HEK293T (cell line): ENCODE results near the gene MXRA7.

Source experiments
- CTCF ChIA-PET: fragments of 350-600 bp; formaldehyde crosslinking; extraction: SDS; loops from one replicate; lab custom pipeline; 2021; ENCODE audit warnings: antibody characterized with exemption, inconsistent platforms; lab: Yijun Ruan, JAX
- POLR2A ChIA-PET: fragments of 350-600 bp; formaldehyde crosslinking; extraction: SDS; loops from one replicate; lab custom pipeline; 2020; ENCODE audit warnings: antibody characterized with exemption, inconsistent platforms; lab: Yijun Ruan, JAX
- DNase-seq: peaks from one replicate; pipeline ENCODE4 v3.0.0; 2012; ENCODE audit warnings: mixed read lengths; ENCODE audit errors: extremely low spot score
- ARNT ChIP-seq: fragments of 450-650 bp; IDR thresholded peaks from 2 replicates; pipeline ENCODE4 v1.6.1; 2017; ENCODE audit warnings: mild to moderate bottlenecking
- CTBP1 ChIP-seq: fragments of 450-650 bp; IDR thresholded peaks from 2 replicates; pipeline ENCODE4 v1.6.1; 2016; ENCODE audit warnings: borderline replicate concordance
- ELF4 ChIP-seq: fragments of 450-650 bp; IDR thresholded peaks from 2 replicates; pipeline ENCODE4 v1.6.1; 2017; ENCODE audit warnings: antibody characterized with exemption
- FOXA1 ChIP-seq: fragments of 450-650 bp; IDR thresholded peaks from 2 replicates; pipeline ENCODE4 v1.6.1; 2016; ENCODE audit warnings: mild to moderate bottlenecking
- FOXK2 ChIP-seq: fragments of 450-650 bp; IDR thresholded peaks from 2 replicates; pipeline ENCODE4 v1.6.1; 2016; ENCODE audit warnings: mild to moderate bottlenecking
- FOXM1 ChIP-seq: fragments of 450-650 bp; IDR thresholded peaks from 2 replicates; pipeline ENCODE4 v1.6.1; 2017; ENCODE audit warnings: mild to moderate bottlenecking, borderline replicate concordance
- HDGF ChIP-seq: fragments of 450-650 bp; IDR thresholded peaks from 2 replicates; pipeline ENCODE4 v1.6.1; 2017; ENCODE audit warnings: antibody characterized with exemption, borderline replicate concordance
- L3MBTL2 ChIP-seq: fragments of 450-650 bp; conservative IDR thresholded peaks from 2 replicates; pipeline ENCODE4 v1.6.1; 2016; ENCODE audit warnings: mild to moderate bottlenecking
- LEF1 ChIP-seq: fragments of 450-650 bp; IDR thresholded peaks from 2 replicates; pipeline ENCODE4 v1.6.1; 2017; ENCODE audit warnings: mild to moderate bottlenecking, borderline replicate concordance
- NFRKB ChIP-seq: fragments of 450-650 bp; IDR thresholded peaks from 2 replicates; pipeline ENCODE4 v1.6.1; 2016; ENCODE audit warnings: mild to moderate bottlenecking, moderate library complexity
- SP1 ChIP-seq: fragments of 450-650 bp; IDR thresholded peaks from 2 replicates; pipeline ENCODE4 v1.6.1; 2017
- SUZ12 ChIP-seq: fragments of 450-650 bp; IDR thresholded peaks from 2 replicates; pipeline ENCODE4 v1.6.1; 2016; ENCODE audit warnings: mild to moderate bottlenecking
- TARDBP ChIP-seq: fragments of 450-650 bp; IDR thresholded peaks from 2 replicates; pipeline ENCODE4 v1.6.1; 2016
- ZNF384 ChIP-seq: fragments of 450-650 bp; IDR thresholded peaks from 2 replicates; pipeline ENCODE4 v1.6.1; 2016
- TF ChIP-seq, protein P1 (sequence below): fragments of 450-650 bp; IDR thresholded peaks from 2 replicates; pipeline ENCODE4 v1.6.1; 2016

Gene MXRA7

DNA sequence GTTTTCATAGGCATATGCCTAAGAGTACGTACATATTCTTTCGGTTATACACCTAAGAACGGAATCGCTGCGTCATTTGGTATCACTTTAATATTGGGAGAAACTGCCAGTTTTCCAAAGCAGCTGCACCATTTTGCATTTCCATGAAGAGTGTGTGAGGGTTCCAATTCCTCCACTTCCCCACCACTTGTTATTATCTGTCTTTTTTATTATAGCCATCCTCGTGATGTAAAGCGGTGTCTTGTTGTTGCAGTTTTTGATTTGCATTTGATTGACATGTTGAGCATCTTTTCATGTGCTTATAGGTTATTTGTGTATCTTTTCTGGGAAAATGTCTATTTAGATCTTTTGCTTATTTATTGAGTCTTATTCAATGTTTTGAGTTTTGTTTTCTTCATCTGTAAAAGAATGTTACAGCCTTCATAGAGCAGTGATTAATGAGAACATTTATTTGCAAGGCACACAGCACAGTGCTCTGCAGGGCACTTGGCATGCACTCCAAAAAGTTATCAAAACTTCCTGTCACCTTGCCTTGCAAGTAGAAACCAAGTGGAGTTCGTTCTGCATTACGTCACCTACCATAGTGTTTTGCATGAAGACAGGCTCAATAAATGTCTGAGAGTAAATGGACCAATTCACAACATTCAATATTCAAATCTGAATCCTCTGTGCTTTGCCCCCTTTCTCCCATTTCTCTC lies 40.6 kb downstream of the MXRA7 start:
- peak; percentile 10 for DNase-seq

DNA sequence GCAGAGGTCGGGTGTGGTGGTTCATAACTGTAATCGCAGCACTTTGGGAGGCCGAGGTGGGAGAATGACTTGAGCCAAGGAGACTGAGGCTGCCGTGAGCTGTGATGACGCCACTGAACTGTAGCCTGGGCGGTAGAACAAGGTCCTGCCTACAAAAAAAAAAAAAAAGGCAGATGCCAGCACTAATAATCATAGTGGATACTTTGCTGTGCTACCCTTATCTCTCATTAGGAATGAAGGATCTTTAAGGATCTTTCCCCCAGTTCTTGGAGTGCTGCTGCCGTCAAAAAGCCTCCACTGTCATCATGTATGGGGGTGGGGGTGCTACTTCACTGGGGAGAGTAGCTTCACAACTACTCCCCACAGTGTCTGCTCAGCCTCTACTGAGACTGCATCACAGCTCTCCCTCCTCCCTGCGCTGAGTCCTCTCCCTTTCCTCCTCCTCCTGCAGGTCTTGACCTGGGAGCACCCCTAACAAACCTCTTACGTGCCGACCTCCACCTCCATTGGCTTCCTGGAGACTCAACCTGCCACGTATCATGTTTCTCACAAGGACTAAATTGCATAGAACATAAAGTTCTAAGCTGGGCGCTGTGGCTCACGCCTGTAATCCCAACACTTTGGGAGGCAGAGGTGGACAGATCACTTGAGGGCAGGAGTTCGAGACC lies 42.8 kb downstream of the MXRA7 start:
- ChIA-PET POLR2A (interaction anchor here (1.4 to 1.7 kb wide), 3 partner anchors 10 to 127 kb away, joined by 3 to 6 read pairs (median 5); partner anchors contain the start of genes PRCD and SRSF2), CTCF (interaction anchor here (0.6 to 1.4 kb wide), 3 partner anchors 43 to 109 kb away, joined by 3 to 5 read pairs (median 4); partner anchors contain the start of gene MXRA7)
- DNase-seq: peak; percentile 6
- TF ChIP-seq ELF4: no peak
- TF ChIP-seq ZNF384: peak; percentile 77
- no peak for TF ChIP-seq SUZ12

More for the DNA sequence above, 40.6 kb downstream of the MXRA7 start:
- TF ChIP-seq ARNT (no peak), FOXK2 (no peak), TARDBP (no peak), L3MBTL2 (no peak)
- TF ChIP-seq, protein P1, sequence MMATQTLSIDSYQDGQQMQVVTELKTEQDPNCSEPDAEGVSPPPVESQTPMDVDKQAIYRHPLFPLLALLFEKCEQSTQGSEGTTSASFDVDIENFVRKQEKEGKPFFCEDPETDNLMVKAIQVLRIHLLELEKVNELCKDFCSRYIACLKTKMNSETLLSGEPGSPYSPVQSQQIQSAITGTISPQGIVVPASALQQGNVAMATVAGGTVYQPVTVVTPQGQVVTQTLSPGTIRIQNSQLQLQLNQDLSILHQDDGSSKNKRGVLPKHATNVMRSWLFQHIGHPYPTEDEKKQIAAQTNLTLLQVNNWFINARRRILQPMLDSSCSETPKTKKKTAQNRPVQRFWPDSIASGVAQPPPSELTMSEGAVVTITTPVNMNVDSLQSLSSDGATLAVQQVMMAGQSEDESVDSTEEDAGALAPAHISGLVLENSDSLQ: peak; percentile 81
- ChIA-PET POLR2A (interaction anchor here (1.5 to 2.6 kb wide), 8 partner anchors 9 to 113 kb away, joined by 4 to 35 read pairs (median 7); partner anchors contain the start of gene ST6GALNAC1), CTCF (interaction anchor here (3.6 kb wide), 1 partner anchor 11 kb away, joined by 25 read pairs; no protein-coding TSS in a partner anchor)

DNA sequence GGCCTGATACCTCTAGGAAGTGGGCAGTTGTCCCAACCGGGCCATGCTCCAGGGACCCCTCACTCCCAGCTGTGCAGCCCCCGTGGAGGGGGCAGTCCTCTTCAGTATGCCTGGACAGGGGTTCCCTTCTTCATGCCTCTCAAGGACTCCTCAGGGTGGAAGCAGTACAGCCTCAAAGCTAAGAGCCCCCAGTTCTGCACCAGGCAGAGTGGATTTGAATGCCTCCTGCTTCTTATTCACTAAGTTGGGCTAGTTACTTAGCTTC lies 43.3 kb downstream of the MXRA7 start:
- POLR2A ChIA-PET: interaction anchor here (1.4 to 1.7 kb wide), 3 partner anchors 10 to 127 kb away, joined by 3 to 6 read pairs (median 5); partner anchors contain the start of genes PRCD and SRSF2
- CTCF ChIA-PET: interaction anchor here (1.1 to 1.4 kb wide), 2 partner anchors 44 to 109 kb away, joined by 4 to 5 read pairs; no protein-coding TSS in a partner anchor
- no peak for TF ChIP-seq FOXA1
- TF ChIP-seq HDGF: peak; percentile 24; the same call in 1 of the 2 replicates
- no peak for DNase-seq

DNA sequence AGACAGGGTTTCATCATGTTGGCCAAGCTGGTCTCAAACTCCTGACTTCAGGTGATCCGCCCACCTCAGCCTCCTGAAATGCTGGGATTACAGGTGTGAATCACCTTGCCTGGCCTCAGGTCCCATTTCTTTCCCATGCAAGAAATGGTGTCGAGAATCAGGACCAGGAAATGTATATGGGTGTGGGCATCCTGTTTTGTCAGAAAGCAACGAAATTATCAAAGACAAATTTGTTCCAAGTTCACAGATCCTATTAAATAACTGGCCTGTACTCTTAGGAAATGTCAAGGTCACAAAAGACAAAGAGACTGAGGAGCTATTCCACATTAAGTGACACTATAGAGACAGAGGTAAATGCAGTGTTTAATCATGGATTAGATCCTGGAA lies 50.1 kb downstream of the MXRA7 start:
- ChIA-PET POLR2A (interaction anchor here (0.6 to 4.5 kb wide), 3 partner anchors 11 to 103 kb away, joined by 3 to 35 read pairs (median 11); no protein-coding TSS in a partner anchor), CTCF (interaction anchor here (1.8 kb wide), 1 partner anchor 21 kb away, joined by 7 read pairs; no protein-coding TSS in a partner anchor)
- DNase-seq: no peak
- no peak for TF ChIP-seq HDGF
- no peak for TF ChIP-seq L3MBTL2
- TF ChIP-seq FOXK2: no peak
- TF ChIP-seq LEF1: no peak
- no peak for TF ChIP-seq FOXA1
- TF ChIP-seq SP1: no peak
- TF ChIP-seq NFRKB: no peak
- TF ChIP-seq SUZ12: no peak
- TF ChIP-seq FOXM1: no peak
- no peak for TF ChIP-seq TARDBP
- TF ChIP-seq ZNF384: no peak
- TF ChIP-seq, protein P1: no peak
- TF ChIP-seq ARNT: no peak
- no peak for TF ChIP-seq ELF4

DNA sequence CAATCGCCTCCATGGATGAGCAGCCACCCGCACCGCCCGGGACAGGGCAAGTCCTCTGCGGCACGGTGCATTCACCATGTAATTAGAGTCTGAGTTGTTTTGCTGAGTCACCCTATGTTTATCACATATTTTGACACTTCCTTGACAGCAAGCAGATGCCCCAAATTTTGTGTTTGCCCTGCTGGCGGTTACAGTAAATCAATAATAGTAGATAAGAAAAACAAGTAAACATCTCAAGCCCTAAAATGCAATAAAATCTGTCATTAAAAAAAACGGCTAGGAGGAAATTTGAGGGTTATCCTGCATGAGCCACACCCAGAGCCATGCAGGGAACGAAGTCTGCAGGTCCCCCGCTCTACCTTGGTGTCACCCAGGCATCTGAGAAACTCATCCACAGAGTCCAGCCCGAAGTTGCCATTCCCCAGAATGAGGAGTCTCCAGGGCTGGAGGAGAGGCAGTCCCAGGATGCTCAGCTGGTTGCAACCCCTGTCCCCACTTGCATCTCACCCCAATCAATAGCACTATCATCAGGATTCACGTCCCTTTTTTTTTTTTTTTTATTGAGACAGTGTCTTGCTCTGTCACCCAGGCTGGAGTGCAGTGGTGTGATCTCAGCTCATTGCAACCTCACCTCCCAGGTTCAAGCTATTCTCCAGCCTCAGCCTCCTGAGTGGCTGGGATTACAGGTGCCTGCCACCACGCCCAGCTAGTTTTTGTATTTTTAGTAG lies 50.7 kb downstream of the MXRA7 start:
- no peak for DNase-seq
- CTCF ChIA-PET: interaction anchor here (1.8 kb wide), 1 partner anchor 21 kb away, joined by 7 read pairs; no protein-coding TSS in a partner anchor
- TF ChIP-seq FOXA1 (no peak), CTBP1 (peak; percentile 28; the same call in 1 of the 2 replicates), FOXM1 (no peak)
- TF ChIP-seq, protein P1: peak; percentile 77
- POLR2A ChIA-PET: interaction anchor here (3.5 kb wide), 1 partner anchor 11 kb away, joined by 35 read pairs; no protein-coding TSS in a partner anchor

DNA sequence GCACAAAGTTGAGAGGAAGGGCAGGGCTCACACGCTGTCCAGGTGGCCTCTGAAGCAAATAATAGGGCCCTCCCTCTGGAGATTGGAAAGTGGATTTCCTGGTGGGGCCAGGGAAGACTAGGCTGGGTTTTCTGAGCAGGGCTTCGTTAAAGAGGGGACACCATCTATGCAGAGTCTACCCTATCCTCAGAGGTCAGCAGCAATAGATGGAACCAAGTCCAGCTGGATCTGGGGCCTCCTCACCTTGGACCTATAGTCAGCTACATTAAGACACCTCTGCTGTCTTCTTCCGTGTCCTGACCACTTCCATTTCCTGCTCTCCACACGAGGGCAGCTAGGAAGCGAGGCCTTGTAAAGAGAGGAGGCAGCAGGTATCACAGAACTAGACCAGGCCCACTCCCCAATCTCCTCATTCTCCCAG lies 52.5 kb downstream of the MXRA7 start:
- DNase-seq: no peak
- CTCF ChIA-PET: no interaction called here
- TF ChIP-seq FOXA1 (no peak), L3MBTL2 (no peak), SP1 (no peak), TARDBP (no peak), FOXK2 (no peak), CTBP1 (no peak), SUZ12 (no peak)
- POLR2A ChIA-PET: interaction anchor here (0.8 to 1.6 kb wide), 2 partner anchors 10 to 13 kb away, joined by 4 to 6 read pairs; no protein-coding TSS in a partner anchor
